HepG2 (cell line): ENCODE data around the gene CD2. TPM values are rescaled to one million over a fixed set of nuclear protein-coding genes. Genes with fewer than 3 reads are reported as not detected.

Experiments used
- ATAC-seq: fragments of 200-7000 bp; cut with Tn5 transposase; 3 replicates; pipeline ENCODE4 v1.9.1; 2020; ENCODE audit warnings: mild to moderate bottlenecking, moderate library complexity
- BruUV-seq: library from RNA; stranded (reverse); fragments of 400-500 nt; replicated peaks from 2 replicates; lab custom pipeline; 2021; lab: Mats Ljungman, UMichigan
- CTCF ChIA-PET: fragments of 300-600 bp; formaldehyde crosslinking; extraction: SDS; loops from one replicate; lab custom pipeline; 2021; ENCODE audit warnings: low total read pairs, inconsistent platforms, low intra/inter-chr PET ratio; lab: Yijun Ruan, JAX
- POLR2A ChIA-PET: fragments of 350-600 bp; sonication (Branson Sonifier 250); formaldehyde crosslinking; loops from one replicate; lab custom pipeline; 2020; ENCODE audit warnings: antibody characterized with exemption, inconsistent platforms; lab: Yijun Ruan, JAX
- DNase-seq: peaks from one replicate; pipeline ENCODE4 v3.0.0-alpha.2; 2015; ENCODE audit warnings: low spot score
- FAIRE-seq: peaks from 3 replicates; lab custom pipeline; 2011; peaks lifted over from hg19 to GRCh38; lab: Jason Lieb, UNC
- H2AFZ ChIP-seq: one replicate; pipeline ENCODE4 v1.6.1; 2011; ENCODE audit warnings: low read length, inconsistent platforms
- H3K27ac ChIP-seq: fragments of 300-600 bp; 3 replicates; pipeline ENCODE4 v1.8.0; 2011; ENCODE audit warnings: mixed run types, mild to moderate bottlenecking, mixed read lengths, low read length, inconsistent platforms; ENCODE audit not compliant: insufficient read depth; ENCODE audit errors: extremely low read length
- H3K27me3 ChIP-seq, 2 experiments: fragments of 200-600 bp in 1 of 2; 2 replicates in 1 of 2; 3 replicates in 1 of 2; pipeline versions ENCODE4 v1.6.0 to v1.8.0; 2011; ENCODE audit warnings: low read length in 2 of 2, mild to moderate bottlenecking in 2 of 2, moderate library complexity in 2 of 2, inconsistent platforms in 1 of 2; ENCODE audit not compliant: insufficient read depth in 2 of 2, control insufficient read depth in 1 of 2
- H3K36me3 ChIP-seq, 2 experiments: fragments of 200-600 bp in 1 of 2; replicated peaks in 1 of 2; 2 replicates in 1 of 2; 3 replicates in 1 of 2; pipeline versions ENCODE4 v1.5.1 to v1.8.0; 2011; ENCODE audit warnings: low read length in 2 of 2, inconsistent platforms in 1 of 2; ENCODE audit not compliant: insufficient read depth in 2 of 2, control insufficient read depth in 1 of 2
- H3K4me1 ChIP-seq: 2 replicates; pipeline ENCODE4 v1.5.1; 2012; ENCODE audit warnings: low read length, inconsistent platforms; ENCODE audit not compliant: insufficient read depth
- H3K4me2 ChIP-seq: 2 replicates; pipeline ENCODE4 v1.6.0; 2011; ENCODE audit warnings: low read depth, low read length, inconsistent platforms
- H3K4me3 ChIP-seq, 3 experiments: fragments of 200-600 bp in 1 of 3; sonication (generic), shearing (Covaris generic) in 1 of 3; replicated peaks in 1 of 3; 2 replicates each; pipeline ENCODE4 v1.5.1; 2011 to 2016; ENCODE audit warnings: low read length in 3 of 3, inconsistent platforms in 2 of 3, low read depth in 2 of 3, mild to moderate bottlenecking in 2 of 3, control low read depth in 1 of 3, mixed read lengths in 1 of 3; ENCODE audit not compliant: insufficient read depth in 1 of 3
- H3K79me2 ChIP-seq: one replicate; pipeline ENCODE4 v1.6.1; 2011; ENCODE audit warnings: low read length, inconsistent platforms; ENCODE audit not compliant: insufficient read depth
- H3K9ac ChIP-seq: 2 replicates; pipeline ENCODE4 v1.6.0; 2011; ENCODE audit warnings: mild to moderate bottlenecking, low read depth, low read length, inconsistent platforms; ENCODE audit not compliant: insufficient read depth
- H3K9me3 ChIP-seq: 2 replicates; pipeline ENCODE4 v1.5.1; 2012; ENCODE audit warnings: mild to moderate bottlenecking, low read length
- H4K20me1 ChIP-seq: 2 replicates; pipeline ENCODE4 v1.6.0; 2011; ENCODE audit warnings: inconsistent platforms, mild to moderate bottlenecking, low read length, moderate library complexity; ENCODE audit not compliant: insufficient read depth
- ASH2L ChIP-seq: fragments of 300-600, 200-600 bp; sonication (generic); IDR thresholded peaks from 2 replicates; pipeline ENCODE4 v1.7.0; 2017; ENCODE audit warnings: low read depth, mild to moderate bottlenecking, moderate library complexity, mixed read lengths, low read length; ENCODE audit not compliant: insufficient read length
- ATM ChIP-seq: fragments of 450-650 bp; IDR thresholded peaks from 2 replicates; pipeline ENCODE4 v1.7.1; 2017; ENCODE audit warnings: mild to moderate bottlenecking, borderline replicate concordance
- FOSL2 ChIP-seq: sonication (generic); formaldehyde crosslinking; IDR thresholded peaks from 2 replicates; pipeline ENCODE4 v1.4.0; 2020; ENCODE audit warnings: missing genetic modification reagents
- GATAD2A ChIP-seq: IDR thresholded peaks from 2 replicates; pipeline ENCODE4 v1.6.1; 2016
- JUND ChIP-seq: sonication (generic); formaldehyde crosslinking; IDR thresholded peaks from 2 replicates; pipeline ENCODE4 v1.8.0; 2022; ENCODE audit warnings: mild to moderate bottlenecking, missing genetic modification reagents
- MAFF ChIP-seq: IDR thresholded peaks from 2 replicates; pipeline ENCODE4 v1.6.1; 2011; ENCODE audit warnings: low read depth, low read length, improper control_type of control experiment
- MIXL1 ChIP-seq: IDR thresholded peaks from 2 replicates; pipeline ENCODE4 v1.6.1; 2016
- MNT ChIP-seq: fragments of 450-650 bp; IDR thresholded peaks from 2 replicates; pipeline ENCODE4 v1.6.1; 2016
- MXD4 ChIP-seq: IDR thresholded peaks from 2 replicates; pipeline ENCODE4 v1.6.1; 2016; ENCODE audit warnings: mild to moderate bottlenecking, missing biosample characterization, missing genetic modification reagents
- NFRKB ChIP-seq: fragments of 450-650 bp; IDR thresholded peaks from 2 replicates; pipeline ENCODE4 v1.6.1; 2017
- PAXIP1 ChIP-seq: sonication (generic); formaldehyde crosslinking; conservative IDR thresholded peaks from 2 replicates; pipeline ENCODE4 v1.4.0; 2020; ENCODE audit warnings: mild to moderate bottlenecking, missing genetic modification reagents, moderate library complexity
- PHF21A ChIP-seq: sonication (generic); formaldehyde crosslinking; IDR thresholded peaks from 2 replicates; pipeline ENCODE4 v1.5.0; 2020; ENCODE audit warnings: mild to moderate bottlenecking, missing genetic modification reagents
- SOX5 ChIP-seq: IDR thresholded peaks from 2 replicates; pipeline ENCODE4 v1.6.1; 2016; ENCODE audit warnings: borderline replicate concordance
- ZBTB2 ChIP-seq: sonication (generic); formaldehyde crosslinking; IDR thresholded peaks from 2 replicates; pipeline ENCODE4 v1.8.0; 2022; ENCODE audit warnings: low read depth, missing genetic modification reagents
- ZFP36L2 ChIP-seq: sonication (generic); formaldehyde crosslinking; IDR thresholded peaks from 2 replicates; pipeline ENCODE4 v1.4.0; 2020; ENCODE audit warnings: missing genetic modification reagents
- ZNF335 ChIP-seq: sonication (generic); formaldehyde crosslinking; IDR thresholded peaks from 2 replicates; pipeline ENCODE4 v1.4.0; 2020; ENCODE audit warnings: missing genetic modification reagents
- ZNF577 ChIP-seq: sonication (generic); formaldehyde crosslinking; IDR thresholded peaks from 2 replicates; pipeline ENCODE4 v1.4.0; 2020; ENCODE audit warnings: mild to moderate bottlenecking, low read depth, missing genetic modification reagents, borderline replicate concordance
- ZNF841 ChIP-seq: sonication (generic); formaldehyde crosslinking; IDR thresholded peaks from 2 replicates; pipeline ENCODE4 v1.8.1; 2023; ENCODE audit warnings: missing genetic modification reagents, borderline replicate concordance
- WGBS: methylation state at CpG from one replicate; pipeline ENCODE4 v1.1.6; 2017; ENCODE audit warnings: low lambda C conversion rate; 5-methylcytosine and 5-hydroxymethylcytosine counted together
- in situ Hi-C: cut with HindIII; loops from 2 replicates; pipeline ENCODE4 v1.10.0; 2017; ENCODE audit warnings: low pct_unique_long_range_greater_than_20kb; ENCODE audit not compliant: extremely low pct_ligation_motif_present
- intact Hi-C: fragments of 100-400 bp; cut with micrococcal nuclease; formaldehyde crosslinking; loops from one replicate; pipeline ENCODE4 v1.10.0; 2022; ENCODE audit not compliant: unreplicated experiment
- polyA plus RNA-seq, 8 experiments: library from polyadenylated mRNA; depleted of rRNA in 3 of 8; stranded (reverse) in 7 of 8; unstranded in 1 of 8; fragments of >200 nt; fragmentation: Illumina TruSeq in 4 of 8; extraction: Trizol in 4 of 8; gene quantifications; 2 replicates each; pipeline versions ENCODE4 v1.2.1 to v1.2.3, GENCODE V29; 2011 to 2016; ENCODE audit warnings: low read depth in 4 of 8, missing spikeins in 1 of 8, mixed read lengths in 1 of 8; ENCODE audit not compliant: insufficient read depth in 1 of 8
- total RNA-seq, 5 experiments: library from RNA; depleted of rRNA; stranded (reverse); fragments of >200 nt; fragmentation: Illumina TruSeq; extraction: Trizol; gene quantifications; 2 replicates each; pipeline ENCODE4 v1.2.3, GENCODE V29; 2016; ENCODE audit warnings: low read depth in 1 of 5

Gene CD2
- total and polyA plus RNA-seq, 2 of the 13 experiments (the other 11 are each of a cell fraction or from before 2014, with no cell fraction given), result not detected

GRCh38 chr1:116777831-116778830 is 23.9 kb downstream of the CD2 start:
- Histone ChIP-seq H2AFZ (no peak overlapping the region), H3K9me3 (peaks cover 6% of the 10 kb centered on the region; the same call in 1 of the 2 replicates), H3K36me3 (no peaks in the 10 kb centered on the region), H3K27ac (peak overlapping the region; percentile 17), H3K27me3 (no peaks in the 10 kb centered on the region), H3K79me2 (no peaks in the 10 kb centered on the region), H3K4me3 (no peak overlapping the region), H3K4me1 (peaks cover 18% of the 10 kb centered on the region), H4K20me1 (no peaks in the 10 kb centered on the region), H3K4me2 (peak overlapping the region; percentile 25; the same call in 1 of the 2 replicates), H3K9ac (no peak overlapping the region)
- intact Hi-C loops, result no loop called here
- in situ Hi-C loops, result no loop called here
- DNase-seq (peak; percentile 43), FAIRE-seq (no peak), ATAC-seq (peak; percentile 95)
- POLR2A ChIA-PET, result no interaction called here
- BruUV-seq, result no TSS peak
- 0% methylated on average over 3 of the region's 3 CpGs for WGBS
- CTCF ChIA-PET, result no interaction called here
- no peak for TF ChIP-seq NFRKB
- peak; percentile 20; the same call in 1 of the 2 replicates for TF ChIP-seq SOX5 (CRISPR knock-in tag)
- peak; percentile 49 for TF ChIP-seq GATAD2A (CRISPR knock-in tag)
- TF ChIP-seq PAXIP1, result peak; percentile 72
- TF ChIP-seq MIXL1 (CRISPR knock-in tag), result peak; percentile 18; the same call in 1 of the 2 replicates
- TF ChIP-seq MXD4 (CRISPR knock-in tag), result no peak
- peak; percentile 55; the same call in 1 of the 2 replicates for TF ChIP-seq JUND
- TF ChIP-seq ZNF335 (CRISPR knock-in tag), result no peak
- no peak for TF ChIP-seq ZNF577 (CRISPR knock-in tag)
- TF ChIP-seq ZBTB2, result no peak
- TF ChIP-seq FOSL2 (CRISPR knock-in tag), result peak; percentile 75
- peak; percentile 82 for TF ChIP-seq MNT
- no peak for TF ChIP-seq ZFP36L2 (CRISPR knock-in tag)
- TF ChIP-seq ZNF841, result no peak
- TF ChIP-seq ATM, result 0 out of 2 replicates have a peak, but pooled peaks have one; percentile 62
- TF ChIP-seq ASH2L, result no peak
- TF ChIP-seq PHF21A (CRISPR knock-in tag), result peak; percentile 44; the same call in 1 of the 2 replicates
- peak; percentile 20; the same call in 1 of the 2 replicates for TF ChIP-seq MAFF
